HG03025 (cell line): ENCODE measurements around the gene PDZK1IP1.

ENCODE experiments used
- ATAC-seq: cut with Tn5 transposase; IDR thresholded peaks from one replicate; pipeline ENCODE4 v1.9.1; 2021; ENCODE audit warnings: mild to moderate bottlenecking, moderate library complexity; ENCODE audit not compliant: unreplicated experiment, low FRiP score

PDZK1IP1 gene

GRCh38 chr1:47189844-47190508 is at the start of gene PDZK1IP1:
Gene PDZK1IP1 (minus strand): TSS chr1:47190036. CDS start chr1:47189932, 104 bp downstream.
- no peak for ATAC-seq

GRCh38 chr1:47238935-47239592 is 49.2 kb upstream of the PDZK1IP1 start:
- ATAC-seq: no peak

GRCh38 chr1:47235806-47236205 is 46.0 kb upstream of the PDZK1IP1 start:
- ATAC-seq: no peak

- ATAC-seq: no peak
Observed at GRCh38 chr1:47235241-47235681, 45.4 kb upstream of the PDZK1IP1 start.

- ATAC-seq: no peak
Observed at GRCh38 chr1:47233186-47233585, 43.4 kb upstream of the PDZK1IP1 start.

GRCh38 chr1:47232187-47232874 is 42.5 kb upstream of the PDZK1IP1 start, which contains the start of gene TAL1:
Gene TAL1 (minus strand): TSS chr1:47232225. CDS start chr1:47225888, 6,337 bp downstream.
- no peak for ATAC-seq

- ATAC-seq: no peak
Observed at GRCh38 chr1:47231301-47232186, 41.7 kb upstream of the PDZK1IP1 start.

- no peak for ATAC-seq
Observed at GRCh38 chr1:47230692-47231300, 41.0 kb upstream of the PDZK1IP1 start.

GRCh38 chr1:47229886-47230691 is 40.3 kb upstream of the PDZK1IP1 start:
- no peak for ATAC-seq

GRCh38 chr1:47229031-47229885 is 39.4 kb upstream of the PDZK1IP1 start:
- ATAC-seq: no peak

GRCh38 chr1:47228644-47229030 is 38.8 kb upstream of the PDZK1IP1 start:
- no peak for ATAC-seq

- no peak for ATAC-seq
Observed at GRCh38 chr1:47227341-47228232, 37.8 kb upstream of the PDZK1IP1 start.

- no peak for ATAC-seq
Observed at GRCh38 chr1:47226839-47227215, 37.0 kb upstream of the PDZK1IP1 start.

GRCh38 chr1:47226121-47226838 is 36.4 kb upstream of the PDZK1IP1 start:
- no peak for ATAC-seq

GRCh38 chr1:47225430-47226100 is 35.7 kb upstream of the PDZK1IP1 start:
- no peak for ATAC-seq

GRCh38 chr1:47224676-47225399 is 35.0 kb upstream of the PDZK1IP1 start:
- ATAC-seq: no peak
